Measurements from ENCODE around the gene ZNF264. TPM values are rescaled to one million over a fixed set of nuclear protein-coding genes. Genes with fewer than 3 reads are reported as not detected.
"Not testable (repeated sequence)": the region's sequence is repeated elsewhere in the genome, so short reads cannot be mapped to it uniquely, and the experiment has no call there.

ZNF264 gene
- total and polyA plus RNA-seq, 12 donors = 6.4 to 78.1 (median 33.1) TPM

- no peak overlapping the region for H3K27ac ChIP-seq
- H3K36me3 ChIP-seq (replicated peaks in 1 of 2) = peaks cover 0 to 17% of the 10 kb centered on the region in 2 donors
- H3K4me3 ChIP-seq = no peak overlapping the region
- TF ChIP-seq, protein P1, sequence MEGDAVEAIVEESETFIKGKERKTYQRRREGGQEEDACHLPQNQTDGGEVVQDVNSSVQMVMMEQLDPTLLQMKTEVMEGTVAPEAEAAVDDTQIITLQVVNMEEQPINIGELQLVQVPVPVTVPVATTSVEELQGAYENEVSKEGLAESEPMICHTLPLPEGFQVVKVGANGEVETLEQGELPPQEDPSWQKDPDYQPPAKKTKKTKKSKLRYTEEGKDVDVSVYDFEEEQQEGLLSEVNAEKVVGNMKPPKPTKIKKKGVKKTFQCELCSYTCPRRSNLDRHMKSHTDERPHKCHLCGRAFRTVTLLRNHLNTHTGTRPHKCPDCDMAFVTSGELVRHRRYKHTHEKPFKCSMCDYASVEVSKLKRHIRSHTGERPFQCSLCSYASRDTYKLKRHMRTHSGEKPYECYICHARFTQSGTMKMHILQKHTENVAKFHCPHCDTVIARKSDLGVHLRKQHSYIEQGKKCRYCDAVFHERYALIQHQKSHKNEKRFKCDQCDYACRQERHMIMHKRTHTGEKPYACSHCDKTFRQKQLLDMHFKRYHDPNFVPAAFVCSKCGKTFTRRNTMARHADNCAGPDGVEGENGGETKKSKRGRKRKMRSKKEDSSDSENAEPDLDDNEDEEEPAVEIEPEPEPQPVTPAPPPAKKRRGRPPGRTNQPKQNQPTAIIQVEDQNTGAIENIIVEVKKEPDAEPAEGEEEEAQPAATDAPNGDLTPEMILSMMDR (IDR thresholded peaks at IDR 0.05) = no peak
- no peak for TF ChIP-seq POLR2A (IDR thresholded peaks at IDR 0.05)
- H3K9me3 ChIP-seq (replicated peaks in 1 of 3) = no peaks in the 10 kb centered on the region
- WGBS, 4 donors = 80 to 90% (median 86%) methylated on average over 3 of the region's 3 CpGs
- no peaks in the 10 kb centered on the region for H3K27me3 ChIP-seq
- intact Hi-C loops (cut with DNase I) = no loop called here
- H3K4me1 ChIP-seq (replicated peaks in 1 of 2) = peaks cover 14 to 16% of the 10 kb centered on the region in 2 donors
- peak in 1 of 7 donors; percentile 21 for DNase-seq
Observed at GRCh38 chr19:57190301-57190700, 999 bp upstream of the ZNF264 start.

GRCh38 chr19:57192077-57192420, 749 bp downstream of the ZNF264 start:
- 2 to 23% (median 6%) methylated on average over 6 to 9 of the region's 9 CpGs for WGBS, 4 donors
- no peaks in the 10 kb centered on the region for H3K9me3 ChIP-seq (replicated peaks in 1 of 3)
- DNase-seq = no peak
- TF ChIP-seq POLR2A (IDR thresholded peaks at IDR 0.05) = no peak
- TF ChIP-seq, protein P1 (IDR thresholded peaks at IDR 0.05) = no peak
- H3K27me3 ChIP-seq = no peaks in the 10 kb centered on the region
- H3K4me3 ChIP-seq = peak overlapping the region; percentile 54 to 93 (median 66)
- H3K27ac ChIP-seq = peak overlapping the region in 3 of 5 donors; percentile 80 to 92 (median 90)
- H3K36me3 ChIP-seq (replicated peaks in 1 of 2) = peaks cover 0 to 34% of the 10 kb centered on the region in 2 donors
- H3K4me1 ChIP-seq (replicated peaks in 1 of 2) = peaks cover 14 to 16% of the 10 kb centered on the region in 2 donors
- intact Hi-C loops (cut with DNase I) = no loop called here

- H3K27ac ChIP-seq = no peak overlapping the region
- peaks cover 14 to 16% of the 10 kb centered on the region in 2 donors for H3K4me1 ChIP-seq (replicated peaks in 1 of 2)
- no peak for DNase-seq
- peak overlapping the region in 1 of 4 donors; percentile 75 for H3K4me3 ChIP-seq
- no peaks in the 10 kb centered on the region for H3K27me3 ChIP-seq
- 86 to 88% (median 87%) methylated on average over 5 of the region's 5 CpGs for WGBS, 4 donors
- intact Hi-C loops (cut with DNase I) = no loop called here
- no peaks in the 10 kb centered on the region for H3K9me3 ChIP-seq (replicated peaks in 1 of 3)
- peaks cover 0 to 43% of the 10 kb centered on the region in 2 donors for H3K36me3 ChIP-seq (replicated peaks in 1 of 2)
- TF ChIP-seq, protein P1 (IDR thresholded peaks at IDR 0.05) = no peak
- no peak for TF ChIP-seq POLR2A (IDR thresholded peaks at IDR 0.05)
Observed at GRCh38 chr19:57192993-57193392, 1.7 kb downstream of the ZNF264 start.

GRCh38 chr19:57197874-57198273, 6.6 kb downstream of the ZNF264 start:
- H3K27me3 ChIP-seq; H3K4me3 ChIP-seq; H3K9me3 ChIP-seq (replicated peaks in 1 of 3); H3K27ac ChIP-seq; intact Hi-C loops (cut with DNase I); H3K4me1 ChIP-seq (replicated peaks in 1 of 2); DNase-seq: not testable (repeated sequence)
- 95 to 97% (median 96%) methylated on average over 6 of the region's 6 CpGs for WGBS, 4 donors
- H3K36me3 ChIP-seq (replicated peaks in 1 of 2) = peaks cover 0 to 59% of the 10 kb centered on the region in 2 donors

DNA sequence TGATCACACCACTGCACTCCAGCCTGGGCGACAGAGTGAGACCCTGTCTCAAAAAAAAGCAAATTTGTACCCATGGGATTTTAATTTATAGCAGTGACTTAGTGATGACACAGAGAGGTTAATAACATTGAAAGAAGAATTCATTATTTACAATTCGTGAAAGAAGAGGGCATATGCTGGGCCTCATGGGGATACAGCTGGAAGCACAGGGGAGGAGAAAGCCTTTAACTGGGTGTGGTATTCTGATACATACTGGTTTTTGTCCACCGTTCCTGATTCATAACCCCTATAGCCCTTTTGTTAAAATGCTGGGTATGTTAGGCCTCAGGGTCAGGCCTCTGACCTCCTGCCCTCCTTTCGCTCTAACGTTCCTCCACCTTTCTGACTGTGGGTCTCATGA, 10.9 kb downstream of the ZNF264 start:
- H3K4me1 ChIP-seq (replicated peaks in 1 of 2) = no peaks in the 10 kb centered on the region
- no peak overlapping the region for H3K27ac ChIP-seq
- H3K9me3 ChIP-seq (replicated peaks in 1 of 3) = no peaks in the 10 kb centered on the region
- no peaks in the 10 kb centered on the region for H3K27me3 ChIP-seq
- peak in 1 of 7 donors; percentile 4 for DNase-seq
- WGBS, 4 donors = 87 to 93% (median 88%) methylated on average over 5 of the region's 5 CpGs
- no peak for TF ChIP-seq POLR2A (IDR thresholded peaks at IDR 0.05)
- TF ChIP-seq, protein P1 (IDR thresholded peaks at IDR 0.05) = no peak
- intact Hi-C loops (cut with DNase I) = no loop called here
- no peak overlapping the region for H3K4me3 ChIP-seq
- peaks cover 0 to 39% of the 10 kb centered on the region in 2 donors for H3K36me3 ChIP-seq (replicated peaks in 1 of 2)

Data from adrenal gland (tissue), 12 donors.